Stimulated activated CD4-positive, alpha-beta T cell treated with anti-CD3 and anti-CD28 coated beads, TNF-alpha, amount 100 ng/mL, for 24 hours (primary cell): Measurements from ENCODE around the gene NDUFB7.
"Not testable (repeated sequence)": the region's sequence is repeated elsewhere in the genome, so short reads cannot be mapped to it uniquely, and the experiment has no call there.

ENCODE experiments used
- DNase-seq, 3 experiments: peaks; one replicate each; pipeline ENCODE4 v3.0.0-alpha.2; 2020; ENCODE audit warnings: low read depth in 3 of 3

NDUFB7 gene

DNA sequence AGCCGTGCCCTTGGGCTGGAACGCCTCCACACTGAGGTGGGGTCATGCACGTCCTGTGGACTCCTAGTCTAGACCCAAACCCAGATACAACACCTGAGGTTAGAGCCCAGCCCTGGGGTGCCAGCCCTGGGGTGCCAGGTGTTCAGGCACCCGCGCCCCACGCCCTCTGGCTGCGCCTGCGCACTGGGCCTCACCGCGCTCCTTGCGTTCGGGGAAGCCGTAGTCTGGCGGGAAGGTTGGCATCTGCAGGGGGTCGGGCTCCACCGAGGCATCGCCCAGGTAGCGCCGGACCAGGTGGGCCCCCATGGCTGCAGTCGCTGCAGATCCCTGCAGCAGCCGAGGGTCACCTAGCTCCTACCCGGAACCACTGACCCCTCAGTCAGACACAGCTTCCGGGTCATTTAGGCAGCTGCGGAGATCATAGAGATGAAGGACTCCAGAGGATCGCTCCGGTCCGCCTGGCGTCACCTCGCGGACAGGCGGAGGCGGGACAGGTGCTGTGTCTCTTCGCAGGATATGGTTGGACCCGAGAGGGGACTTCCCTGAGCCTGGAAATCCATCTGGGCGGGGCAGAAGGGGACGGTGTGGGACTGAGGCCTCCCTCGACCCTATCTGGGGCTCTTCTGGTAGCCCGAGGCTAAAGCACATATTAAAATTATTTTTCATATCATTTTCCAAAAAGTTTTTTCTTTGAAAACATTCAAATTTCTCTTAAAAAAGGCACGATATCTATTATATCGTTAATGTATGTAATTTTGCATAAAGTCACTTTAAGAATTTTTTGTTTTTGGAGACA lies at the start of gene NDUFB7:
Gene NDUFB7 (minus strand): TSS at position 372 of the 796 bp plus-strand sequence. CDS start 66 bp downstream, at position 306.
- DNase-seq: peak; percentile 74 to 90 (median 89)

DNA sequence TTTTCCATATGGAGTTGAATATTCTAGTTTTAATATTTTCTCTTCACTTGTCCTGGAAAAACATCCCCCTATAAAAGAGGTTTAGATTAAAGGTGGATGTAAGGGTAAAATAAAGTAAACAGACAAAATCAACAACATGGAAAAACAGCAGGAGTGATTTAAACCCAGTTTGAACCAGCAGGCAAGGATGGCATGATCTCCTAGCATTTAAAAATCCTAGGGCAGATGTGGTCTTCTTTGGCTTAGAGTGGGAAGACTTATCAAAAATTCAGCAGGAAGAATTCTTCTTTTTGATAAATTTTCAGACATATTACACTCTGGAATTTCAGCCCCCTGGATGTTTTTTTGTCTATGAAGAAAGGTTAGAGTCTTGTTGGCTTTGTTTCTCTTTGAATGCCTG lies 47.5 kb upstream of the NDUFB7 start:
- DNase-seq: no peak

DNA sequence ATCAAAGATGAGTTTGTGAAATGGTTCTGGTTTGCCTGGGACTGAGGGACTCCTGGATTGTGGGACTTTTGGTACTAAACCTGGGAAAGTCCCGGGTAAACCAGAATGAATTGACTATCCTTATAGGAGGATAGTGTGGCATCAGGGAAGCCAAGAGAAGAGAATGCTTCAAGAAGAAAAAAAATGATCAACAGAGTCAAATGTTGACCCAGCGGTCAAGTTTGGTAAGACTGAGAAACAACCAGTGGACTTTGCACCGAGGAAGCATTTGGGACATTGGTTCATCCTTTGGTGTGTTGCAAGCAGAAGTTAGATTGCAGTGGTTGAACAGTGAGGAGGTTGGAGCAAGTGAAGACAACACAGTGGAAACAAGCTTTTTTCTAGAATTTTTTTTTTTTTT lies 44.5 kb upstream of the NDUFB7 start:
- DNase-seq: no peak

DNA sequence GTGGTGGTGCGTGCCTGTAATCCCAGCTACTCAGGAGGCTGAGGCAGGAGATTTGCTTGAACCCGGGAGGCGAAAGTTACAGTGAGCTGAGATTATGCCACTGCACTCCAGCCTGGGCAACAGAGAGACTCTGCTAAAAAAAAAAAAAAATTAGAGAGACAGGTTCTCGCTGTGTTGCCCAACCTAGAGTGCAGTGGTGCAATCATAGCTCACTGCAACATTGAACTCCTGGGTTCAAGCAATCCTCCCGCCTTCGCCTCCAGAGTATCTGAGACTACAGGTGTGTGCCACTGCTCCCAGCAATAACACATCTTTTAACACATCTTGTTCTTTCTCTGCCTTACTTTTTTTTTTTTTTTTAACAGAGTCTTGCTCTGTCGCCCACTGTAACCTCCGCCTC lies 43.8 kb upstream of the NDUFB7 start:
- no peak for DNase-seq

DNA sequence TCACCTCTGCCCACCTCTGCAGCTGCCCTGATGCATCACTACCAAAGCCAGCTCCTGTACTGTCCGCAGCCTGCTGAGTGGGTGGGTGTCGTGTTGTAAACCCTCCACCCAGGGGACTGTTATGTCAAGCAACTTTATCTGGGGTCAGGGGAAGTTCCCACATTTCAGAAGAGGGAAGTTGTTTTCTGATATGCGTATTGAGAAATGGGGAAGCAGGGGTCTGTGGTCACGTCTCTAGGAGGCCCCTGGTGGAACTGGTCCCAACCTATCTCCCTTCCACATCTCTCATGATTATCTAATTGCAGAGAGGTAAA lies 42.2 kb upstream of the NDUFB7 start:
- no peak for DNase-seq

DNA sequence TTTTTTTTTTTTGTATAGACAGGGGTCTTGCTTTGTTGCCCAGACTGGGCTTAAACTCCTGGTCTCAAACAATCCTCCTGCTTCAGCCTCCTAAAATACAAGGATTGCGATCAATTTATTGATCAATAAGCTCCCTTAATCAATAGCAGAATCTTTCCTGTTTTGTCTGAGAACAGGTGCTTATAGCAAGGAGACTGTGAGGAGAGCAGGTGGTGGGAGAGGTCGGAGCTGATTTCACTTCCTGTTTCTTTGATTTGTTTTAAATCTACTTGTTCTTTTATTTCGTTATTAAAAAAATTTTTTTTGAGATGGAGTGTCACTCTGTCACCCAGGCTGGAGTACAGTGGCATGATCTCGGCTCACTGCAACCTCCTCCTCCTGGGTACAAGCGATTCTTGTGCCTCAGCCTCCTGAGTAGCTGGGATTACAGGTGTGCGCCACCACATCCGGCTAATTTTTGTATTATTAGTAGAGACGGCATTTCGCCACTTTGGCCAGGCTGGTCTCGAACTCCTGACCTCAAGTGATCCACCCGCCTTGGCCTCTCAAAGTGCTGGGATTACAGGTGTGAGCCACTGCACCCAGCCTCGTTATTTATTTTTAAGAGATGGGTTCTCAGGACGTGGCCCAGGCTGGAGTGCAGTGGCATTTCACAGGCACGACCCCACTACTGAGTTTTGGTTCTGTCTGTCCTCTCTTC lies 41.7 kb upstream of the NDUFB7 start:
- DNase-seq: not testable (repeated sequence)

DNA sequence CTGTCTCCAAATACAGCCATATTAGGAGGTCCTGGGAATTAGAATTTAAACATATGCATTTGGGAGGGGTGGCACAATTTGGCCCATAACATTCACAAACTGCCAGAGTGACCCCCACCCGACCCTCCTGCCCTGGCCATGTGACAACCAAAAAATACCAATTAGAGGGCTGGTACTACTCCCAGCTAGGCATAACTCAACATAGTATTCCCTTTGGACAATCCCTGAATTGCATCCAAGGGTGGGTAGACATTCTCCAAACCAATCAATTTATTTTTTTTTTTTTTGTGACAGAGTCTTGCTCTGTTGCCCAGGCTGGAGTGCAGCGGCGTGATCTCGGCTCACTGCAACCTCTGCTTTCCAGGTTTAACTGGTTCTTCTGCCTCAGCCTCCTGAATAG lies 40.8 kb upstream of the NDUFB7 start:
- DNase-seq: no peak

DNA sequence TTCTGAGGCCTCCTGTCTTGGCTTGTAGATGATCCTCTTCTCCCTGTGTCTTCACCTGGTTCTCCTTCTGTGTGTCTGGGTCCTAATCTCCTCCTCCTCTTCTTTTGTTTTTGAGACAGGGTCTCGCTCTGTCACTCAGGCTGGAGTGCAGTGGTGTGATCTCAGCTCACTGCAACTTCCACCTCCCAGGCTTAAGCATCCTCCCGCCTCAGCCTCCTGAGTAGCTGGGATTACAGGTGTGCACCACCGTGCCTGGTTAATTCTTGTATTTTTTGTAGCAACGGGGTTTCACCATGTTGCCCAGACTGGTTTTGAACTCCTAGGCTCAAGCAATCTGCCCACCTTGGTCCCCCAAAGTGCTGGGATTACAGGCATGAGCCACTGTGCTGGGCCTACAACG lies 40.4 kb upstream of the NDUFB7 start:
- DNase-seq: not testable (repeated sequence)

DNA sequence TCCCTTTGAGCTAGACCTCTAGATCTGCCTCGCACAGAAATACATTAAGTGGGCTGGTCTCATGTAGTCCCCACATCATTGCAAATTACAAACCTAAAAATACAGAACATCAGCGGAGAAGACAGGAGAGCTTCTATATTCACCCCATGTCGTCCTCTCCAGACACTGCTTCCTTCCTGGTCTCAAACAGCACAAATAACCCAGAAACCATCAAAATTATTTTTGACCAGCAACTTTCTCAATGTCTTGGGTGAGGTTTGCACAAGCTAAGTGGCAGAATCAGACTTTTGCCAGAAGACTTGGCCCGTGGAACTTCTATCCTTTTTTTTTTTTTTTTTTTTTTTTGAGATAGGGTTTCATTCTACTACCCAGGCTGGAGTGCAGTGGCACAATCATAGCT lies 39.2 kb upstream of the NDUFB7 start:
- DNase-seq: no peak

DNA sequence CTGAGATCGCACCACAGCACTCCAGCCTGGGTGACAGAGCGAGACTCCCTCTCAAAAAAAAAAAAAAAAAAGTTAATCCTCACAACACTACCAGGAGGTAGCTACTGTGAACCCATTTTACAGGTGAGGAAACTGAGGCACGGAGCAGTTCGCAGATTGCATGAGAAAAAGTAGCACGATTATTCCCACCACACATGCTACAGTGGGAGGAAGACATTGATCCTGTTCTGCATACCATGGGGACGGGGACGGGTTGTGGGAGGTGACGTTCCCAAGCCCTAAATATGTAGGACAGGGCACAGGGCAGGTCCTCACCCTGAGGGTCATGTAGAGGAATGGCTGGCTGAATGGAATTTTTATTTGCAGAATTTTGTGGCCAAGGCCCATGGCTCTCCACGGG lies 34.8 kb upstream of the NDUFB7 start:
- DNase-seq: no peak

DNA sequence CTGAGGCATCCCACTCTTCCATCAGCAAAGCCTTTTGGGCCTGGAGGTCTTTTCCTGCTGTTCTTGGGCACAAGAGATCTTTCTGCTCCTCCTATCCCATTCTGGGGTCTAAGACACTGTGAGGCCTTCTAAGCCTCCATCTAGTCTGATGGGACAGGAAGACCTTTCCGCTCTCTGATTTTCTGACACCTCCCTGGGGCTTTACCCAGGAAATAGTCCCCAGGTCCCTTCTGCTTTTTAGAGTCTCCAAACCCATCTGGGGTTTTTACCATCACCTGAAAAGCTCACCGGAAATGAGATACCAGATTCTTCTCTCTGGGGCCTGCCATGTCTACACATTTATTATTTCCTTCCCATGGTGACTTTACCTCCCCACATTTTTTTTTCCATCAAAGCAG lies 32.1 kb upstream of the NDUFB7 start:
- no peak for DNase-seq

DNA sequence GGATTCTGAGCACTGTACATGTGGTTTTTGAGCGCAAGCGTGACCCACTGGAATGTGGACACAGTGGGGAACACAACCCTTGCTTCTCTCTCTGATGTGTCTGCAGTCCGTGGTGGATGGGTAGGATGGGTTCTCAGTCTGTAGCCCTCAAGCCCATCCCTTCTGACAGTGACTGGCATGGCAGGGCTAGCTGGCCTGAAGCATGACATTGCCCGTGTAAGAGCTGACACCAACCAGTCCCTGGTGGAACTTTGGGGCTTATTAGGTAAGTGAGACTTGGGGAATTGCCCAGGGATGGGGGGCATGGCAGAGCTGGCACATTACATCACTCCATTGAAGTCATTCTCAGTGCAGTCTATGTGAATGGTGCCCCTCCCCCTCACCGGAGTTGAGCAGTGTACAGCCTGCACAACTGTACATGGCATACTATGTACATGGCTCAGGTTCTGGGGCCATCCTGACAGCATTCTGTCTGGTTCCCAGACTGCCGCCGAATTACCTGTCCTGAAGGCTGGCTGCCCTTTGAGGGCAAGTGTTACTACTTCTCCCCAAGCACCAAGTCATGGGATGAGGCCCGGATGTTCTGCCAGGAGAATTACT lies 27.8 kb upstream of the NDUFB7 start:
- no peak for DNase-seq

DNA sequence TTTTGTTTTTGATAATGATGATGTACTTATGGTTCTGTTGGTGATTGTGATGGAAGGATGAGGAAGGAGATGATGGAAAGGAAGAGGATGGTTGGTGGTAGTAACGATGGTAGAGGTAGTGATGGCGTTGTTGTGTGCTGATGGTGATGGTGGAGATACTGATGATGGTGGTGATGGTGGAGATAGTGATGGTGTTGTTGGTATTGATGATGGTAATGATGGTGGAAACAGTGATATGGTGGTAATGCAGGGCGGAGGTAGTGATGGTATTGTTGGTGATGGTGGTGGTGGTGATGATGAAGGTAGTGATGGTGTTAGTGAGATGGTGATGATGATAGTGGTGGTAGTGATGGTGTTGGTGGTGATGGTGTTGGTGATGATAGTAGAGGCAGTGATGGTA lies 23.7 kb upstream of the NDUFB7 start:
- no peak for DNase-seq

DNA sequence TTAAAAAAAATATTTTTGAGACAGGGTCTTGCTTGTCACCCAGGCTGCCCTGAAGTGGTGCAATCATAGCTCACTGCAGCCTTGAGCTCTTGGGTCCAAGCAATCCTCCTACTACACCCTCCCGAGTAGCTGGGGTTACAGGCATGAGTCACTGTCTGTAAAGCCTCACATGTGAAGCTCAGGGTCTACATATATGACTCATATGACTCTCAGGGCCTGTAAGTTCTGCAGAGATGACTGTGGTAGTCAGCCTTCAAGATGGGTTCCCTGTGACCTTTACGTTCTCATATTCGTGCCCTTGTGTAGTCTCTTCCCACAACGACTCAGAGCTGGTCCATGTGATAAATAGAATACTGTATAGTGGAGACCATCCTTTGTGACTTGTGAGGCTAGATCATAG lies 17.6 kb upstream of the NDUFB7 start:
- DNase-seq: peak in 1 of 3 experiments; percentile 22

DNA sequence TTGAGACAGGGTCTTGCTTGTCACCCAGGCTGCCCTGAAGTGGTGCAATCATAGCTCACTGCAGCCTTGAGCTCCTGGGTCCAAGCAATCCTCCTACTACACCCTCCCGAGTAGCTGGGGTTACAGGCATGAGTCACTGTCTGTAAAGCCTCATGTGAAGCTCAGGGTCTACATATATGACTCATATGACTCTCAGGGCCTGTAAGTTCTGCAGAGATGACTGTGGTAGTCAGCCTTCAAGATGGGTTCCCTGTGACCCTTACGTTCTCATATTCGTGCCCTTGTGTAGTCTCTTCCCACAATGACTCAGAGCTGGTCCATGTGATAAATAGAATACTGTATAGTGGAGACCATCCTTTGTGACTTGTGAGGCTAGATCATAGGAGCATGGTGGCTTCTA lies 13.3 kb upstream of the NDUFB7 start:
- peak in 2 of 3 experiments; percentile 32 to 34 for DNase-seq

DNA sequence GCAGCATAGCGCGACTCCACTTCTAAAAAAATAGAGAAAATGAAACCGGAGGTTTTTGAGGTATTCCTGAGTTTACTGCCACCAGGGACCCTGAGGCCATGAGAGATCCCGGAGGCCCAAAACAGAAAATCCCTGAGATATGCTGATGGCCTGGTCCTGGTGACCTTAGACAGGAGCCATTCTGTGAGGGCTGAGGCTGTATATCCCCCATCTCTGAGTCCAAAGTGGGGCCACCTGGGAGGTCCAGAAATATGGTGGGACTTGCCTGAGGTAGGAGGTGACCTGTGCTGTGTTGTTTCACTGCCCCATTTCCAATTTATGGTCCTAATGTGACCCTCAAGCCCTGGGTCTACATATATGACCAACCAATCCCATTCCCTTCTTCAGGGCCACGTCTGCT lies 12.5 kb upstream of the NDUFB7 start:
- not testable (repeated sequence) for DNase-seq

DNA sequence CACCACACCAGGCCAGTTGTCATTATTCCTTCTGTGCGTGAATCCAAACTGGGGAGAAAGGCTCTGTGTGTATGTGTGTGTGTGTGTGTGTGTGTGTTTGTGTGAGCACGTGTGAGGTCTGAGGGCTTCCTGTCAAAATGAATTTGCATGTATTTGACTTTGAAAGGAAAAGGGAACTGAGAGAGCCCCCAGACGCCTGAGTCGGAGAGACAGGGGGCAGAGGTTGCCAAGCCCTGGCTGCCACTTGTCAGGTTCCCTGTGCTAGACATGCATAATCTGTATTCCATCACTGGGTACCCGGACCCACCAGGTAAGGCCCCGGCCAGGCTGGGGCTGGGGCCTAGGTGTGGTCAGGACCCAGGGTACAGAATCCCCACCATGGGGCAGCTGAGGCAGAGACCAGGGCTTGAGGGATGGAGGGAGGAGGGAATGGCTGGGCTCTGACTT lies 11.1 kb upstream of the NDUFB7 start, which contains the start of gene CLEC17A:
Gene CLEC17A (plus strand): TSS at position 191 of the 447 bp plus-strand sequence. CDS start 77 bp downstream, at position 268.
- no peak for DNase-seq

DNA sequence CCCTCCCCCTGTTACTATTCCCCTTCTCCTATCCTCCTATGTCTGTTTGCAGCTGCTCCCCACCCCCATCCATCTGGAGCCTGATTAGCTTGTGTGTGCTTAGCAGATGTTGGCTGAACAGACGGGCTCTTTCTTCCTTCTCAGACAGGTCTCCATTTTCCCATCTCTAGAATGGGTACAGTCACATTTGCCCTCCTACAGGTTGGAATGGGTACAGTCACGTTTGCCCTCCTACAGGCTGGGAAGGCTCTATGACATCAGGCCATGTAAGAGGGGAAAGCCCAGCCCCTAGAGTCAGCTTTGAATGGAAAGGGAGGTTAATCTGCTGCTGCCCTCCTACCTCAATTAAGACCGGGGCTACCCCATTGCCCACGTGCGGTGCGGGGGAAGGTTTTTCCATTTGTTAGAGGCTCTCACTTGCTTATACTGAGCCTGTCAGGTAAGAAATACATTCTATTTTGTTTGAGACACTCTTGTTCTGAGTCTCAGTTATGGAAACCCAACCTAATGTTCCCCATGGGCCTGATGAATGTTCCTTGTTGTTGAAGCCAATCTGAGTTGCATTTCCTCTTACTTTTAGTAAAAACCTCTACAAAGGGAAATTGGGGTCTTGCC lies 8.9 kb upstream of the NDUFB7 start:
- peak in 2 of 3 experiments; percentile 54 to 76 for DNase-seq

DNA sequence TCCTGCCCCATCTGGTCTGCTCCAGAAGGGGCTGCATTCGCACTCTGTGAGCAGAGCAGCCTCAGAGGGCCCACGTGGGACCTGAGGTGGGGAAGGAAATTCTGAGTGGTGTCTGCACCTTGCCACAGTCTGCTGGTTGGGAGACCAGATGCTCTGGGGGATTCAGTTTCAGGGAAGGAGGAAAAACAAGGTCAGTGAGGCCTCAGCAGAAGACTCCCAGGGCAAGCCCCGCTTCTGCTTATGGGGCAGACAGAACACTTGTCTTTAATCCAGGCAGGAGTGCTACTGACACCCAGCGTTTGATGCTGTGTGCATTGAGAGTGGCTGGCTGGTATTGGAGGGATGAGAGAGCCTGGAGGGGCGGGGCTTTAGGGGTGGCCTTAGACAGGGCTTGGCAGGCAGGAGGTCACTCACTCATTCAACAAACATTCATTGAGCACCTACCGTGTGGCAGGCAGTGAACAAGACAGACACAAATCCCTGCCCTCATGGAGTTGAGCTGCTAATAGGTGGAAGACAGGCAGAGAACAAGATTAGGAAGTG lies 6.1 kb upstream of the NDUFB7 start:
- peak in 1 of 3 experiments; percentile 10 for DNase-seq

DNA sequence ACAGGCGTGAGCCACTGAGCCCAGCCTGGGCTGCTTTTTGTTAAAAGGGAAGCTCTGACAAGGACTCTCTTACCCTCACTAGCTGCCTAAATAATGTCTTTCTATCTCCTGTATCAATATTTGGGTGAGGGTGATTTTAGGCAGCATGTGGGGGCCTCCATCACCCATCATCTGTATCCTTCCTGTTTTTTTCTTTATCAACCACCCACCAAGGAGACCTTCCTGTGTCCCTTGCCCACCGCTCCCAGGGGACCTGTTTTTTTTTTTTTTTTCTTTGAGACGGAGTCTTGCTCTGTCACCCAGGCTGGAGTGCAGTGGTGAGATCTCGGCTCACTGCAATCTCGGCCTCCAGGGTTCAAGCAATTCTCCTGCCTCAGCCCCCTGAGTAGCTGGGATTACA lies 5.4 kb upstream of the NDUFB7 start:
- DNase-seq: no peak

DNA sequence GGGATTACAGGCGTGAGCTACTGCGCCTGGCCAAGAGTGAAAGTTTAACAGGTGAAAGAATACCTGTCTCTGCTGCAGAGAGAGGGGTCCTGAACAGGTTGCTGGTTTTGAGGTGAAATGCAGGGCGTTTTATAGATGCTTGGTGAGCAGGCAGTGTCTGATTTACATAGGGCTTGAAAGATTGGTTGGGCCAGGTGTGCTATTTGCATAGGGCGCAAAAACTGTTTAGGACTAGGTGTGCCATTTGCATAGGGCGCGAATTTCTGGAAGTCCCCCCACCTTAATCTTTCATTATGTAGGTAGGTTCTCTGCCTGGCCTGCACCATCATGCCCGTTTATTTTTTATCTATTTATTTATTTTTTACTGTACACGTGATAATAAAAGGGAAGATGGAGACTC lies 4.5 kb upstream of the NDUFB7 start:
- DNase-seq: no peak

DNA sequence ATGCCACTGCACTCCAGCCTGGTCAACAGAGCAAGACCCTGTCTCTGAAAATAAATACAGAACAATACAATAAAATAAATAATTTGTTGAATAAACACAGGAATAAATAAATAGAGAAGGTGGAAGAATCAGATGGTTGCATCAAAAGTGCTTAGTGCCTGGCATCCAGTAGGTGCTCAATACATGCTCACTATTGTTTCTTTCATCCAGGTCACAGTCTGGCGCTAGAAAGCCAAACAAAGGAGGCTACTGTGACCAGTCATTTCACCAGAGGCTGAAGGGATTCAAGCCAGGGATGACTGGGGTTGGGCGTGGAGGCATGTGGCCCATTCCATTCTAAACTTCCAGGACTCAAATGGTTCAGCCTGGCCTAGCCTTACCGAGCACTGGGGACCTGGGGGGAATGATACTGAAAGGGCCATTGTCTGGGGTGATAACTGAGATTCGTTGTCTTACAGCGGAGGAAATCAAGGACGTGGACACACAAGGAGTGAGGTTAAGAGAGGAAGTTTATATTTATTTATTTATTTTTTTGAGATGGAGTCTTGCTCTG lies 3.6 kb upstream of the NDUFB7 start:
- DNase-seq: no peak
